ENCODE measurements around the gene RIMS4.

RIMS4 gene

GRCh38 chr20:44796311-44796710, 14.0 kb downstream of the RIMS4 start:
- Histone ChIP-seq H3K4me3 (ENCODE audit: low read depth, low read length) (no peak overlapping the region), H2AFZ (ENCODE audit: low read length, unreplicated experiment) (no peak overlapping the region), H3K4me1 (ENCODE audit: control insufficient read depth, insufficient read depth, low read length, unreplicated experiment) (no peaks in the 10 kb centered on the region), H3K79me2 (ENCODE audit: control insufficient read depth, insufficient read depth, low read length, unreplicated experiment) (no peaks in the 10 kb centered on the region), H3K36me3 (ENCODE audit: insufficient read depth, low read length) (no peaks in the 10 kb centered on the region), H3K27me3 (ENCODE audit: insufficient read depth, low read length) (peaks cover 30% of the 10 kb centered on the region), H3K27ac (ENCODE audit: low read depth, low read length) (no peak overlapping the region)

- no peak overlapping the region for H3K27ac ChIP-seq (ENCODE audit: low read depth, low read length)
- H3K4me3 ChIP-seq (ENCODE audit: low read depth, low read length): no peak overlapping the region
- no peaks in the 10 kb centered on the region for H3K4me1 ChIP-seq (ENCODE audit: control insufficient read depth, insufficient read depth, low read length, unreplicated experiment)
- peaks cover 30% of the 10 kb centered on the region for H3K27me3 ChIP-seq (ENCODE audit: insufficient read depth, low read length)
- no peaks in the 10 kb centered on the region for H3K36me3 ChIP-seq (ENCODE audit: insufficient read depth, low read length)
- H2AFZ ChIP-seq (ENCODE audit: low read length, unreplicated experiment): no peak overlapping the region
- H3K79me2 ChIP-seq (ENCODE audit: control insufficient read depth, insufficient read depth, low read length, unreplicated experiment): no peaks in the 10 kb centered on the region
Measured at GRCh38 chr20:44795836-44796235, 14.5 kb downstream of the RIMS4 start.

- Histone ChIP-seq H2AFZ (ENCODE audit: low read length, unreplicated experiment) (no peak overlapping the region), H3K36me3 (ENCODE audit: insufficient read depth, low read length) (no peaks in the 10 kb centered on the region), H3K79me2 (ENCODE audit: control insufficient read depth, insufficient read depth, low read length, unreplicated experiment) (no peaks in the 10 kb centered on the region), H3K27ac (ENCODE audit: low read depth, low read length) (no peak overlapping the region), H3K4me3 (ENCODE audit: low read depth, low read length) (no peak overlapping the region), H3K4me1 (ENCODE audit: control insufficient read depth, insufficient read depth, low read length, unreplicated experiment) (no peaks in the 10 kb centered on the region), H3K27me3 (ENCODE audit: insufficient read depth, low read length) (peaks cover 34% of the 10 kb centered on the region)
Measured at GRCh38 chr20:44792796-44793195, 17.6 kb downstream of the RIMS4 start.

GRCh38 chr20:44790638-44791393, 19.5 kb downstream of the RIMS4 start:
- Histone ChIP-seq H3K36me3 (ENCODE audit: insufficient read depth, low read length) (no peaks in the 10 kb centered on the region), H3K79me2 (ENCODE audit: control insufficient read depth, insufficient read depth, low read length, unreplicated experiment) (no peaks in the 10 kb centered on the region), H3K27me3 (ENCODE audit: insufficient read depth, low read length) (peaks cover 27% of the 10 kb centered on the region), H3K4me3 (ENCODE audit: low read depth, low read length) (no peak overlapping the region), H3K4me1 (ENCODE audit: control insufficient read depth, insufficient read depth, low read length, unreplicated experiment) (no peaks in the 10 kb centered on the region), H2AFZ (ENCODE audit: low read length, unreplicated experiment) (no peak overlapping the region), H3K27ac (ENCODE audit: low read depth, low read length) (no peak overlapping the region)

GRCh38 chr20:44788706-44789456, 21.5 kb downstream of the RIMS4 start:
- Histone ChIP-seq H3K36me3 (ENCODE audit: insufficient read depth, low read length) (no peaks in the 10 kb centered on the region), H3K27me3 (ENCODE audit: insufficient read depth, low read length) (peaks cover 32% of the 10 kb centered on the region), H3K4me1 (ENCODE audit: control insufficient read depth, insufficient read depth, low read length, unreplicated experiment) (no peaks in the 10 kb centered on the region), H3K4me3 (ENCODE audit: low read depth, low read length) (no peak overlapping the region), H3K79me2 (ENCODE audit: control insufficient read depth, insufficient read depth, low read length, unreplicated experiment) (no peaks in the 10 kb centered on the region), H2AFZ (ENCODE audit: low read length, unreplicated experiment) (no peak overlapping the region), H3K27ac (ENCODE audit: low read depth, low read length) (no peak overlapping the region)

- Histone ChIP-seq H2AFZ (ENCODE audit: low read length, unreplicated experiment) (no peak overlapping the region), H3K4me1 (ENCODE audit: control insufficient read depth, insufficient read depth, low read length, unreplicated experiment) (no peaks in the 10 kb centered on the region), H3K27me3 (ENCODE audit: insufficient read depth, low read length) (peaks cover 43% of the 10 kb centered on the region), H3K36me3 (ENCODE audit: insufficient read depth, low read length) (no peaks in the 10 kb centered on the region), H3K79me2 (ENCODE audit: control insufficient read depth, insufficient read depth, low read length, unreplicated experiment) (no peaks in the 10 kb centered on the region), H3K27ac (ENCODE audit: low read depth, low read length) (no peak overlapping the region), H3K4me3 (ENCODE audit: low read depth, low read length) (no peak overlapping the region)
Measured at GRCh38 chr20:44787299-44787698, 23.0 kb downstream of the RIMS4 start.

GRCh38 chr20:44785768-44786167, 24.6 kb downstream of the RIMS4 start:
- no peaks in the 10 kb centered on the region for H3K36me3 ChIP-seq (ENCODE audit: insufficient read depth, low read length)
- no peak overlapping the region for H3K4me3 ChIP-seq (ENCODE audit: low read depth, low read length)
- peaks cover 54% of the 10 kb centered on the region for H3K27me3 ChIP-seq (ENCODE audit: insufficient read depth, low read length)
- H3K79me2 ChIP-seq (ENCODE audit: control insufficient read depth, insufficient read depth, low read length, unreplicated experiment): no peaks in the 10 kb centered on the region
- no peak overlapping the region for H2AFZ ChIP-seq (ENCODE audit: low read length, unreplicated experiment)
- no peak overlapping the region for H3K27ac ChIP-seq (ENCODE audit: low read depth, low read length)
- H3K4me1 ChIP-seq (ENCODE audit: control insufficient read depth, insufficient read depth, low read length, unreplicated experiment): no peaks in the 10 kb centered on the region

GRCh38 chr20:44784688-44785087, 25.7 kb downstream of the RIMS4 start:
- H3K4me1 ChIP-seq (ENCODE audit: control insufficient read depth, insufficient read depth, low read length, unreplicated experiment): no peaks in the 10 kb centered on the region

GRCh38 chr20:44781791-44782190, 28.6 kb downstream of the RIMS4 start:
- no peak overlapping the region for H3K27ac ChIP-seq (ENCODE audit: low read depth, low read length)
- H2AFZ ChIP-seq (ENCODE audit: low read length, unreplicated experiment): no peak overlapping the region
- no peak overlapping the region for H3K4me3 ChIP-seq (ENCODE audit: low read depth, low read length)
- H3K79me2 ChIP-seq (ENCODE audit: control insufficient read depth, insufficient read depth, low read length, unreplicated experiment): no peaks in the 10 kb centered on the region
- no peaks in the 10 kb centered on the region for H3K4me1 ChIP-seq (ENCODE audit: control insufficient read depth, insufficient read depth, low read length, unreplicated experiment)
- peaks cover 47% of the 10 kb centered on the region for H3K27me3 ChIP-seq (ENCODE audit: insufficient read depth, low read length)
- H3K36me3 ChIP-seq (ENCODE audit: insufficient read depth, low read length): no peaks in the 10 kb centered on the region

More at GRCh38 chr20:44784688-44785087, 25.7 kb downstream of the RIMS4 start:
- Histone ChIP-seq H3K27ac (ENCODE audit: low read depth, low read length) (no peak overlapping the region), H3K4me3 (ENCODE audit: low read depth, low read length) (no peak overlapping the region), H3K79me2 (ENCODE audit: control insufficient read depth, insufficient read depth, low read length, unreplicated experiment) (no peaks in the 10 kb centered on the region), H3K27me3 (ENCODE audit: insufficient read depth, low read length) (peaks cover 55% of the 10 kb centered on the region), H2AFZ (ENCODE audit: low read length, unreplicated experiment) (no peak overlapping the region), H3K36me3 (ENCODE audit: insufficient read depth, low read length) (no peaks in the 10 kb centered on the region)

- H3K4me1 ChIP-seq (ENCODE audit: control insufficient read depth, insufficient read depth, low read length, unreplicated experiment): no peaks in the 10 kb centered on the region
Measured at GRCh38 chr20:44781118-44781517, 29.2 kb downstream of the RIMS4 start.

GRCh38 chr20:44780226-44780625, 30.1 kb downstream of the RIMS4 start:
- no peaks in the 10 kb centered on the region for H3K36me3 ChIP-seq (ENCODE audit: insufficient read depth, low read length)
- H3K4me1 ChIP-seq (ENCODE audit: control insufficient read depth, insufficient read depth, low read length, unreplicated experiment): no peaks in the 10 kb centered on the region
- no peak overlapping the region for H3K4me3 ChIP-seq (ENCODE audit: low read depth, low read length)
- no peaks in the 10 kb centered on the region for H3K79me2 ChIP-seq (ENCODE audit: control insufficient read depth, insufficient read depth, low read length, unreplicated experiment)
- H2AFZ ChIP-seq (ENCODE audit: low read length, unreplicated experiment): no peak overlapping the region
- H3K27ac ChIP-seq (ENCODE audit: low read depth, low read length): no peak overlapping the region
- H3K27me3 ChIP-seq (ENCODE audit: insufficient read depth, low read length): peaks cover 60% of the 10 kb centered on the region

More at GRCh38 chr20:44781118-44781517, 29.2 kb downstream of the RIMS4 start:
- H2AFZ ChIP-seq (ENCODE audit: low read length, unreplicated experiment): no peak overlapping the region
- H3K27me3 ChIP-seq (ENCODE audit: insufficient read depth, low read length): peaks cover 51% of the 10 kb centered on the region
- no peaks in the 10 kb centered on the region for H3K36me3 ChIP-seq (ENCODE audit: insufficient read depth, low read length)
- H3K79me2 ChIP-seq (ENCODE audit: control insufficient read depth, insufficient read depth, low read length, unreplicated experiment): no peaks in the 10 kb centered on the region
- H3K27ac ChIP-seq (ENCODE audit: low read depth, low read length): no peak overlapping the region
- no peak overlapping the region for H3K4me3 ChIP-seq (ENCODE audit: low read depth, low read length)
